ENCODE results near the gene CTIF.

DNA sequence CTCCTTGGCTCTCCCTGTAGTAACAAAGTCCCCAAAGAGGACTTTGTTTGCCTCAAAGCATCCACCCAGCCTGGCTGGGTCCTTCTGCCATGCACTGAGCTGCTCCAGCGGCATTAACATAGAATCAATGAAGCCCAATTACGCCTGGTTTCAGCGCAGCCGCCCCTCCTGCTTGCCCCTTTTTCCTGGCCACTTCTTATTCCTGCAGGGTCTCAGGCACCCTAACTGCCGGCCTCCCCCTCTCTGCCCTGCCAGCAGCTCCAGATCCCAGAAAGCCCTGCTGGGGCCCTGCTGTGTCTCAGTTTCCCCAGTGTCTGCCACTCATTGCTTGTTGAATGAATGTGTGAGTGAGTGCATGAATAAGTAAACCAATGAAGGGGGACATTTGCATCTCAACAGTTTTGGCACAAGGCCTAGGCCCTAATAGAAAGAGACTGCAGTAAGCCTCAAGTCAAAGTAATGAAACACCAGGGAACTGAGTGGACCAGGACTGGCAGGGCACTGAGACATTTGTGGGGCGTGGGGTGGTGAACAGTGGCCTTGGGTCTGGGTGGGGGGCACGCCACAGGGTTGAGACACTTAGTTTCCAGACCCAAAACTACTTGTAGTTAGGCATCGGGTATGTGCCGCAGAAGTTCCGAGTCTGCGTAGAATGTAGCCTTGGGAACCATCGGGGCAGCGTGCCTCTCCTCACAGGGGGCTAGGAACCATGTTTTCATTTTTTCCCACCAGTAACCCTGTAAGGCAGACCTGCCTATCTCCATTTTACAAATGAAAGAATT, 351.3 kb downstream of the CTIF start:
- TF ChIP-seq, protein P1, sequence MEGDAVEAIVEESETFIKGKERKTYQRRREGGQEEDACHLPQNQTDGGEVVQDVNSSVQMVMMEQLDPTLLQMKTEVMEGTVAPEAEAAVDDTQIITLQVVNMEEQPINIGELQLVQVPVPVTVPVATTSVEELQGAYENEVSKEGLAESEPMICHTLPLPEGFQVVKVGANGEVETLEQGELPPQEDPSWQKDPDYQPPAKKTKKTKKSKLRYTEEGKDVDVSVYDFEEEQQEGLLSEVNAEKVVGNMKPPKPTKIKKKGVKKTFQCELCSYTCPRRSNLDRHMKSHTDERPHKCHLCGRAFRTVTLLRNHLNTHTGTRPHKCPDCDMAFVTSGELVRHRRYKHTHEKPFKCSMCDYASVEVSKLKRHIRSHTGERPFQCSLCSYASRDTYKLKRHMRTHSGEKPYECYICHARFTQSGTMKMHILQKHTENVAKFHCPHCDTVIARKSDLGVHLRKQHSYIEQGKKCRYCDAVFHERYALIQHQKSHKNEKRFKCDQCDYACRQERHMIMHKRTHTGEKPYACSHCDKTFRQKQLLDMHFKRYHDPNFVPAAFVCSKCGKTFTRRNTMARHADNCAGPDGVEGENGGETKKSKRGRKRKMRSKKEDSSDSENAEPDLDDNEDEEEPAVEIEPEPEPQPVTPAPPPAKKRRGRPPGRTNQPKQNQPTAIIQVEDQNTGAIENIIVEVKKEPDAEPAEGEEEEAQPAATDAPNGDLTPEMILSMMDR (IDR thresholded peaks at IDR 0.05) = no peak
- TF ChIP-seq POLR2A (IDR thresholded peaks at IDR 0.05) (no peak), POLR2AphosphoS5 (IDR thresholded peaks at IDR 0.05) (no peak), EP300 (IDR thresholded peaks at IDR 0.05; ENCODE audit: low read depth) (no peak)

Data from transverse colon (tissue), 4 donors.